GM12878 (cell line): ENCODE data around the gene MEN1. TPM values are rescaled to one million over a fixed set of nuclear protein-coding genes. Genes with fewer than 3 reads are reported as not detected.

Experiments
- ATAC-seq: fragments of 200-7000 bp; cut with Tn5 transposase; 3 replicates; pipeline ENCODE4 v1.9.1; 2020; ENCODE audit warnings: mild to moderate bottlenecking, moderate library complexity
- BruUV-seq: library from RNA; stranded (reverse); fragments of 400-500 nt; replicated peaks from 2 replicates; lab custom pipeline; 2021; lab: Mats Ljungman, UMichigan
- CTCF ChIA-PET: fragments of 300-600 bp; sonication (Branson Sonifier 250); formaldehyde crosslinking; extraction: SDS; loops from one replicate; lab custom pipeline; 2021; ENCODE audit warnings: inconsistent platforms; lab: Yijun Ruan, JAX
- POLR2A ChIA-PET: fragments of 350-600 bp; formaldehyde crosslinking; extraction: SDS; loops from one replicate; lab custom pipeline; 2021; ENCODE audit warnings: inconsistent platforms; lab: Charles Lee
- RAD21 ChIA-PET: fragments of 300-600 bp; sonication (Branson Sonifier 250); formaldehyde crosslinking; loops from one replicate; lab custom pipeline; 2023; ENCODE audit warnings: antibody characterized with exemption; ENCODE audit not compliant: unreplicated experiment; lab: Charles Lee
- SMC1A ChIA-PET: fragments of 300-600 bp; sonication (Branson Sonifier 250); formaldehyde crosslinking; loops from one replicate; lab custom pipeline; 2023; ENCODE audit not compliant: unreplicated experiment, uncharacterized antibody; lab: Charles Lee
- DNase-seq: peaks from one replicate; pipeline ENCODE4 v3.0.0-alpha.2; 2011; ENCODE audit warnings: low read depth, low spot score
- FAIRE-seq: peaks from 3 replicates; lab custom pipeline; 2011; peaks lifted over from hg19 to GRCh38; lab: Jason Lieb, UNC
- H2AFZ ChIP-seq: 2 replicates; pipeline ENCODE4 v1.6.0; 2011; ENCODE audit warnings: low read depth, low read length, control low read depth; ENCODE audit not compliant: control insufficient read depth
- H3K27ac ChIP-seq: 2 replicates; pipeline ENCODE4 v1.5.1; 2011; ENCODE audit warnings: control low read depth; ENCODE audit not compliant: control insufficient read depth, insufficient read depth
- H3K27me3 ChIP-seq, 2 experiments: replicated peaks in 1 of 2; 2 replicates each; pipeline versions ENCODE4 v1.6.0 to v1.6.1; 2011; ENCODE audit warnings: low read length in 1 of 2; ENCODE audit not compliant: control insufficient read depth in 2 of 2, insufficient read depth in 2 of 2
- H3K36me3 ChIP-seq, 2 experiments: 2 replicates each; pipeline ENCODE4 v1.5.1; 2011; ENCODE audit warnings: low read length in 1 of 2; ENCODE audit not compliant: control insufficient read depth in 2 of 2, insufficient read depth in 2 of 2
- H3K4me1 ChIP-seq: 2 replicates; pipeline ENCODE4 v1.6.1; 2011; ENCODE audit warnings: mild to moderate bottlenecking, low read length, moderate library complexity, mixed read lengths; ENCODE audit not compliant: control insufficient read depth, insufficient read depth
- H3K4me2 ChIP-seq: 2 replicates; pipeline ENCODE4 v1.6.0; 2011; ENCODE audit warnings: control low read depth; ENCODE audit not compliant: control insufficient read depth, insufficient read depth
- H3K4me3 ChIP-seq: fragments of 200-600 bp; sonication (generic); 2 replicates; pipeline ENCODE4 v1.5.1; 2016
- H3K79me2 ChIP-seq: 2 replicates; pipeline ENCODE4 v1.6.0; 2011; ENCODE audit warnings: low read length; ENCODE audit not compliant: control insufficient read depth, insufficient read depth
- H3K9ac ChIP-seq: 2 replicates; pipeline ENCODE4 v1.8.0; 2011; ENCODE audit warnings: low read length, control low read depth, mixed read lengths; ENCODE audit not compliant: control insufficient read depth, insufficient read depth
- H3K9me3 ChIP-seq: replicated peaks from 3 replicates; pipeline ENCODE4 v1.5.1; 2011; ENCODE audit warnings: mild to moderate bottlenecking, low read length; ENCODE audit not compliant: control insufficient read depth, insufficient read depth
- H4K20me1 ChIP-seq: 2 replicates; pipeline ENCODE4 v1.6.0; 2011; ENCODE audit not compliant: control insufficient read depth, insufficient read depth
- HCFC1 ChIP-seq: fragments of 150-350 bp; IDR thresholded peaks from 2 replicates; pipeline ENCODE4 v1.6.1; 2014; ENCODE audit warnings: low read length
- HDGF ChIP-seq: fragments of 450-650 bp; IDR thresholded peaks from 2 replicates; pipeline ENCODE4 v1.6.1; 2016; ENCODE audit warnings: antibody characterized with exemption
- LARP7 ChIP-seq: fragments of 450-650 bp; IDR thresholded peaks from 2 replicates; pipeline ENCODE4 v1.6.1; 2017; ENCODE audit warnings: mild to moderate bottlenecking
- NBN ChIP-seq: fragments of 450-650 bp; IDR thresholded peaks from 2 replicates; pipeline ENCODE4 v1.6.1; 2016
- SMARCA5 ChIP-seq: fragments of 450-650 bp; IDR thresholded peaks from 2 replicates; pipeline ENCODE4 v1.6.1; 2017; ENCODE audit warnings: mild to moderate bottlenecking
- WGBS: methylation state at CpG from one replicate; pipeline ENCODE4 v1.1.6; 2016; ENCODE audit warnings: low lambda C conversion rate; ENCODE audit not compliant: insufficient replicate concordance, insufficient coverage; ENCODE audit errors: missing lambda C conversion rate; 5-methylcytosine and 5-hydroxymethylcytosine counted together
- in situ Hi-C: fragments of 300-500 bp; cut with MboI; formaldehyde crosslinking; loops from 9 replicates; pipeline ENCODE4 v1.14.3; 2018; ENCODE audit warnings: mixed read lengths
- intact Hi-C: fragments of 100-400 bp; cut with micrococcal nuclease; formaldehyde crosslinking; loops from one replicate; pipeline ENCODE4 v1.14.2; 2022; ENCODE audit not compliant: unreplicated experiment
- polyA plus RNA-seq, 11 experiments: library from polyadenylated mRNA; depleted of rRNA in 4 of 11; unstranded in 6 of 11; stranded (reverse) in 5 of 11; fragments of >200 nt; fragmentation: Nextera tagmentation in 4 of 11; fragmentation: Illumina TruSeq in 1 of 11; extraction: Ambion mirVana in 4 of 11; extraction: Trizol in 1 of 11; gene quantifications; 1 replicate in 1 of 11; 2 replicates in 10 of 11; pipeline versions ENCODE4 v1.2.1 to v1.2.3, GENCODE V29; 2011 to 2016; ENCODE audit warnings: inconsistent platforms in 2 of 11, missing spikeins in 2 of 11, low read depth in 1 of 11
- total RNA-seq, 4 experiments: library from RNA; depleted of rRNA in 3 of 4; stranded (reverse); fragments of >200 nt in 3 of 4; fragmentation: Illumina TruSeq in 1 of 4; extraction: Trizol in 1 of 4; gene quantifications; 2 replicates each; pipeline versions ENCODE4 v1.2.1 to v1.2.3, GENCODE V29; 2013 to 2021
- TF ChIP-seq, protein P1 (sequence below): IDR thresholded peaks from 2 replicates; pipeline ENCODE4 v1.6.1; 2012; ENCODE audit warnings: low read depth, low read length, improper control_type of control experiment
- TF ChIP-seq, protein P2 (sequence below): fragments of 450-650 bp; IDR thresholded peaks from 2 replicates; pipeline ENCODE4 v1.6.1; 2018; ENCODE audit warnings: mild to moderate bottlenecking, low read depth, moderate library complexity; ENCODE audit not compliant: partially characterized antibody

Gene MEN1
- total and polyA plus RNA-seq, 10 of the 15 experiments (the other 5 are each of a cell fraction or from before 2014, with no cell fraction given): 2.5 to 39.7 (median 20.7) TPM

DNA sequence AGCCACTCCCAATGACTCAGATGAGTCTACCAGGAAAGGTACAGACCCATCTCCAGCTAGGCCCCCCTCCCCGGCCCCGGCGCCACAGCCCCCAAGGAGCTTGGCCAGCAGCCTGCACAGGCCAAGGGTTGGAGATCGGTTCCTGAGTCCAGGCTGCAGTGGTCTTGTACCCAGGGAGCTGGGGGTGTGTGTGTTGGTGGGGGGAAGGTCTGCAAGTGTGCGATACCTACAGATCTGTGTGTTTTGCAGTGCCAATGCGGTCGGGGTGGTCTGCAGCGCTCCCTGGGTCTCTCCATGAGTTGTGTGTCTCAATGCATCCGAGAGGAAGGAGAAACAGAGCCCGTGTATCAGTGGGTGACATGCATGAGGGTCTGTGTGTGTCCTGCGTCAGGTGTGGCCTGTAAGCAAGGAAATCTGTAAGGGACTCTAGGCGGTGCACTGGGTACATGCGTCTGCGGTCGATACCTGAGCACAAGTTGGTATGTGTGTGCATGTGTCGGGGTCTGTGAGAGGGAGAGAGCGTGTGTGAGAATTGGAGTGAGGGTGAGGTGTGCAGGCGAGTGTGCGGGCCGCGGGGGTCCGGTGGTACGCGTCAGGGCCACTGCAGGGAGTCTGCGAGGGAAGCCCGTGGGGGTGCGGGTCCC, 33.5 kb upstream of the MEN1 start:
- H3K9ac ChIP-seq: no peak overlapping the region
- no peaks in the 10 kb centered on the region for H3K79me2 ChIP-seq
- intact Hi-C loops: loop anchor here (10.0 kb wide), 1 partner anchor 411 kb away; no protein-coding TSS in a partner anchor
- no peaks in the 10 kb centered on the region for H3K9me3 ChIP-seq
- TF ChIP-seq, protein P1, sequence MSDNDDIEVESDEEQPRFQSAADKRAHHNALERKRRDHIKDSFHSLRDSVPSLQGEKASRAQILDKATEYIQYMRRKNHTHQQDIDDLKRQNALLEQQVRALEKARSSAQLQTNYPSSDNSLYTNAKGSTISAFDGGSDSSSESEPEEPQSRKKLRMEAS: no peak
- TF ChIP-seq LARP7: no peak
- TF ChIP-seq, protein P2, sequence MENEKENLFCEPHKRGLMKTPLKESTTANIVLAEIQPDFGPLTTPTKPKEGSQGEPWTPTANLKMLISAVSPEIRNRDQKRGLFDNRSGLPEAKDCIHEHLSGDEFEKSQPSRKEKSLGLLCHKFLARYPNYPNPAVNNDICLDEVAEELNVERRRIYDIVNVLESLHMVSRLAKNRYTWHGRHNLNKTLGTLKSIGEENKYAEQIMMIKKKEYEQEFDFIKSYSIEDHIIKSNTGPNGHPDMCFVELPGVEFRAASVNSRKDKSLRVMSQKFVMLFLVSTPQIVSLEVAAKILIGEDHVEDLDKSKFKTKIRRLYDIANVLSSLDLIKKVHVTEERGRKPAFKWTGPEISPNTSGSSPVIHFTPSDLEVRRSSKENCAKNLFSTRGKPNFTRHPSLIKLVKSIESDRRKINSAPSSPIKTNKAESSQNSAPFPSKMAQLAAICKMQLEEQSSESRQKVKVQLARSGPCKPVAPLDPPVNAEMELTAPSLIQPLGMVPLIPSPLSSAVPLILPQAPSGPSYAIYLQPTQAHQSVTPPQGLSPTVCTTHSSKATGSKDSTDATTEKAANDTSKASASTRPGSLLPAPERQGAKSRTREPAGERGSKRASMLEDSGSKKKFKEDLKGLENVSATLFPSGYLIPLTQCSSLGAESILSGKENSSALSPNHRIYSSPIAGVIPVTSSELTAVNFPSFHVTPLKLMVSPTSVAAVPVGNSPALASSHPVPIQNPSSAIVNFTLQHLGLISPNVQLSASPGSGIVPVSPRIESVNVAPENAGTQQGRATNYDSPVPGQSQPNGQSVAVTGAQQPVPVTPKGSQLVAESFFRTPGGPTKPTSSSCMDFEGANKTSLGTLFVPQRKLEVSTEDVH: no peak
- no peak for TF ChIP-seq SMARCA5
- TF ChIP-seq NBN: 0 out of 2 replicates have a peak, but pooled peaks have one; percentile 36
- peak; percentile 59; the same call in 1 of the 2 replicates for TF ChIP-seq HDGF
- no peak for TF ChIP-seq HCFC1
- peaks cover 24% of the 10 kb centered on the region for H3K4me1 ChIP-seq
- H3K27ac ChIP-seq: no peak overlapping the region
- ChIA-PET POLR2A (interaction anchor here (1.0 to 12.2 kb wide), 4 partner anchors 20 to 278 kb away, joined by 3 to 232 read pairs (median 3); partner anchors contain the start of genes FAU, MRPL49 and SF1), CTCF (interaction anchor here (0.6 to 28.8 kb wide), 13 partner anchors 8 to 382 kb away, joined by 3 to 1208 read pairs (median 3); partner anchors contain the start of genes ARL2, CAPN1 and EHD1), SMC1A (interaction anchor here (0.6 to 1.5 kb wide), 6 partner anchors 24 to 485 kb away, joined by 3 to 5 read pairs (median 3); no protein-coding TSS in a partner anchor), RAD21 (interaction anchor here (0.6 to 12.9 kb wide), 10 partner anchors 20 to 171 kb away, joined by 3 to 316 read pairs (median 4); partner anchors contain the start of genes ARL2, BATF2, MEN1 and SF1)
- H3K4me2 ChIP-seq: peak overlapping the region; percentile 60
- WGBS: 51% methylated on average over 26 of the region's 27 CpGs
- no peaks in the 10 kb centered on the region for H4K20me1 ChIP-seq
- no peak for DNase-seq
- H3K27me3 ChIP-seq: no peaks in the 10 kb centered on the region
- peak overlapping the region; percentile 70; the same call in 1 of the 2 replicates for H3K4me3 ChIP-seq
- in situ Hi-C loops: no loop called here
- no peak for ATAC-seq
- H3K36me3 ChIP-seq: no peaks in the 10 kb centered on the region
- BruUV-seq: no TSS peak
- H2AFZ ChIP-seq: peak overlapping the region; percentile 28
- FAIRE-seq: no peak
